GM21526 (cell line): ENCODE data around the gene L3MBTL3.
A peak's percentile ranks its signal among the peaks of the same experiment; 100 is the strongest.
"Not testable (repeated sequence)": the region's sequence is repeated elsewhere in the genome, so short reads cannot be mapped to it uniquely, and the experiment has no call there.

Experiments used
- ATAC-seq: cut with Tn5 transposase; IDR thresholded peaks from one replicate; pipeline ENCODE4 v1.9.1; 2021; ENCODE audit warnings: moderate library complexity; ENCODE audit not compliant: unreplicated experiment, low FRiP score

Gene L3MBTL3

DNA sequence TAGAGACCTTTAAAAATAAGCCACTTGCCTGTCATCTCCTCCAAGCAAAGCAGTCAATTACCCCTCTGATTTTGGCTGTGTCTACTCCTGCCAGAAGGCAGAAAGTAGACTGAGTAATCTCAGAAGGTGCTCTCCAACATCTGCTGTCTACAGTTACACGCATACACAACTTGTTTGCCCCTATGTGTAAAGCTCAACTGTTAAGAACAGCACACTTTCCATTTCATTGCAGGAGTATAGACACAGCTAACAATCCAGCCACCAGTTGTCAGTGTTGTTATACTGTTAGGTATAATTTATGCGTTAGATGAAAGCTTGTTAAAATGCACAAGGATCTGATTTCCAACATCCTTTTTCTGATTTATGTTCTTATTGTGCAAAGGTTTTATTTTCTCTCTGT is 116.2 kb downstream of the L3MBTL3 start:
- no peak for ATAC-seq

DNA sequence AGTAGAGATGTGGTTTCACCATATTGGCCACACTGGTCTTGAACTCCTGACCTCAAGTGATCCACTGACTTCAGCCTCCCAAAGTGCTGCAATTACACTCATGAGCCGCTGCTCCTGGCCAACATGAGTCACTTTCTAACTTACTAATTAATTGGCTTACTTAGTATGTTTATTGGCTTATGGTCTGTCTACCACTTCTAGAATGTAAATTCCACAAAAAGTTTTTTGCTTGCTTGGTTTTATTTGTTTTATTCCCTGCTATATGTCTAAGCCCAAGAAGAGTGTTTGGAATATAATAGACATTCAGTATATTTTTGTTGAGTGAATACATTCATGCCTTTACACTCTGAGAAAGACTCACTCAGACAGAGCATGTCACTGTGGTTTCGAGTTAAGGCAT is 118.4 kb downstream of the L3MBTL3 start:
- no peak for ATAC-seq

- peak; percentile 68 for ATAC-seq
These were observed 119.9 kb downstream of the L3MBTL3 start for GRCh38 chr6:130138116-130138908.

DNA sequence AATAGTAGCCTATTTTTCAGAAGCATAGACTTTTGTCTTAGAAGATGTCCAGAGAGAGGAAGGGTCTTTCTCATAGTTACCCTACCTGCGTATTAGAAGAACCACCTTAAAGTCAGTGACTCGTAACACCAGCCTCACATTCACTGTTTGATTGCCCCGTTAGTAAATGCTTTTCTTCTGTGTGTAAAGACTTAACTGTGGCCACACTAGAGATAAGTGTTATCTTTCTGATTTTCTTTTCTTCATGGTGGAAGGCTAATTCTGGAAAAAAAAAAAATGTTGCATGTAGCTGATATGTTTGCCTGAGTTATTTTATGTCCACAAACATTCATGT is 120.5 kb downstream of the L3MBTL3 start:
- ATAC-seq: peak; percentile 34

DNA sequence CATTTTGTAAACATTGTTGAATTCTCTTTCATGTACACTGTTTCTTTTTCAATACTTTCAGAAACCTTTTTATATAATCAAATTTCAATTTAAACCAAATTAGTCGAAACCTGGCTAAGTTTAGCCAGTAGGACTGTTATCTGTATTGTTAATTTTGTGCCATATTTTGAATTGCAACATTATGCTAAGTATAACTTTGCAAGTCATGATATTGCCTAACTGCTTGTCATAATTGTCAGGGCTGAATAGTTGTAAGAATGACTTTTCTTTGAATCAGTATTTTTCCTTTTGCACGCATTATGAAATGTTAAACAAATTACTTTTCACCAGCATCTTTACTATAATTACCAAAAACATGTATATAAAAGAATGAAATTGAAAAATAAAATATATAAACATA is 121.7 kb downstream of the L3MBTL3 start:
- no peak for ATAC-seq

DNA sequence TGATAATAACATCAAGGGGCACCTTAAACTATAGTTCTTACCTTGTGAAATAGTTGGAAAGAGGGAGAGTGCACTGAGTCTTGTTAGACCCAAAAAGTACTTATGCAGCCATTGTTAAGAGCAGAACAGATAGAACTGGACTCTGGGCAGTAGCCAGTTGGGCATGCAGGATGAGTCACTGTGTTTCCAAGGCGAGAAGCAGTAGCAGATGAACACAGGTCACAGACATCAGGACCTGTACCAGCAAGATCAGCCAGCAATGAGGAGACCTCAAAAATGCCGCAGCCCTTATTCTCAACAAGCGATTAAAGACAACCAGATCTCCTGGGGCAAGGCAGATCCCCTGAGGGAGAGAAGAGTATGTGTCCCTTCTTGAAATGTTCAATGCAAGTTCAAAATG is 125.3 kb downstream of the L3MBTL3 start:
- no peak for ATAC-seq

- ATAC-seq: no peak
These were observed 128.7 kb downstream of the L3MBTL3 start for GRCh38 chr6:130147111-130147510.

GRCh38 chr6:130148181-130148580 is 129.8 kb downstream of the L3MBTL3 start:
- no peak for ATAC-seq

GRCh38 chr6:130149016-130149415 is 130.6 kb downstream of the L3MBTL3 start:
- not testable (repeated sequence) for ATAC-seq

DNA sequence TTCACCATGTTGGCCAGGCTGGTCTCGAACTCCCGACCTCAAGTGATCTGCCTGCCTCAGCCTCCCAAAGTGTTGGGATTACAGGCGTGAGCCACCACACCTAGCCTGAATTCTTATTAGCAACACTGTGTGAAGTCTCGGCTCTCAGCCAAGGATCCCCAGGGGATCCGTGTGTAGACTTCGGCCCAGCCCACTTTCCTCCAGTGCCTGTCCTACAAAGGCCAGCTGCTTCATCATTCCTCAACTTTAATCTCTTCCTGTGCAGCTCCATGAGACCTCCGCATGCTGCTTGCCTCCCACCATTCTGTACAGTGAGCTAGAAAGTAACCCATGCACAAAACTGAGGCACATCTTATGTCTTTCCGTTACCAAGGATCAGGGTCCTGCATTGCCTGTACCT is 132.5 kb downstream of the L3MBTL3 start:
- no peak for ATAC-seq

- no peak for ATAC-seq
These were observed 134.6 kb downstream of the L3MBTL3 start for GRCh38 chr6:130152908-130153510.

DNA sequence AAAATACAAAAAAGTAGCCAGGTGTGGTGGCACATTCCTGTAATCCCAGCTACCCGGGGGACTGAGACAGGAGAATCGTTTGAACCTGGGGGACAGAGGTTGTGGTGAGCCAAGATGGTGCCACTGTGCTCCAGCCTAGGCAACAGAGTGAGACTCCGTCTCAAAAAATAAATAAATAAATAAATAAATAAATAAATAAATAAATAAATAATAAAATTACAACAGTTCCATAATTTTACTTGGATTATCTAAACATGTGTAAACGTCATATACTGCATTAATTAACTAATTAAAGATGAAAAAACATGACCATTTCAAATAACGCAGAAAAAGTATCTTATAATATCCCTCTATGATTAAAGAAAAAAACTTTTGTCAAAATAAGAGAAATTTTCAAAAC is 138.5 kb downstream of the L3MBTL3 start:
- ATAC-seq: no peak

DNA sequence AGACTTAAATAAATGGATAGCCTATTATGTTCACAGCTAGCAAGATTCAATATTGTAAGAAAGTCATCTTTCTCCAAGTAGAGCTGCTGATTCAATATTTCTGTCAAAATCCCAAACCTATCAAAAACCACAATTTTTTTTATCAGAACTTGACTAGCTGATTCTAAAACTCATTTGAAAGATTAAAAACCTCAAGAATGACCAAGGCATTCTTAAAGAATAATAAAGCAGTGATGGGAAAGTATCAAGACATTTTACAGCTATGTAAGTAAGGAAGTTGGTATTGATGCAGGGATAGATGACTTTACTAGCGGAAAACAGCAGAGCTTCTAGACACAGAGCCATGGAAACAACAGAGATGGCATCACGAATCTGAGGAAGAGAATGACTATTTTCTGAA is 139.7 kb downstream of the L3MBTL3 start:
- no peak for ATAC-seq

- ATAC-seq: no peak
These were observed 140.2 kb downstream of the L3MBTL3 start for GRCh38 chr6:130158548-130158947.

- ATAC-seq: no peak
These were observed 141.6 kb downstream of the L3MBTL3 start for GRCh38 chr6:130159956-130160355.

DNA sequence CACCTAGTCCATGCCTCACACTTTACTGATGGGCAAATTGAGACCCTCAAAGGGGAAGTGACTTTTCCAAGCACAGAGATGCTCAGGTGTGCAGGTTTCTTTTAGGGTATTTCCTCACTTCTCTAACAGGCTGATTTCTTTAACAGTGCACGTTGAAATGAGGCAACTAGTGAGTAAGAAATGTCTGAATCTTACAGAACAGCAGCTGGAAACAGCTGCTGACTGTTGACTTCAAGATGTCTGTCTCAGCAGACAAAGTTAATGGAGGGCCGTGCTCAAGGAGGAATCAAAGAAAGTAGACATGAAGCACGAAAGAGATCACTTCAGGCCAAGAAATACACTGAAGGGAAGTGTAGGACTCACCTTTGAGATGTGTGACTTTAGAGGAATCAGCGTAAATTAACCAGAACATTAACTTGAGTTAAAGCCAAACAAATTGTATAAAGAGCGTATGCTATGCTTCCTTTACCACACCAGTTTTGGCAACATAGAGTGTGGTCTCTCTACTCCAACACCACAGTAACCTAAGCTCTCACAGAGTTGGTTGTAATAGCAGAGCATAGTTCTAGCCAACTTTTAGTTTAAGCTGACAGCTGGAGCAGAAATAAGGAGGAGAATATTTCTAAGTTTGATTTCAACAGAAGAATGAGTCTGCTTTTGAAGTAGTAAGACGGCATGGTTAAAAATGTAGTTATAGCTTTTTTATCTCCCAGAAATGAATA is 143.5 kb downstream of the L3MBTL3 start:
- ATAC-seq: no peak

DNA sequence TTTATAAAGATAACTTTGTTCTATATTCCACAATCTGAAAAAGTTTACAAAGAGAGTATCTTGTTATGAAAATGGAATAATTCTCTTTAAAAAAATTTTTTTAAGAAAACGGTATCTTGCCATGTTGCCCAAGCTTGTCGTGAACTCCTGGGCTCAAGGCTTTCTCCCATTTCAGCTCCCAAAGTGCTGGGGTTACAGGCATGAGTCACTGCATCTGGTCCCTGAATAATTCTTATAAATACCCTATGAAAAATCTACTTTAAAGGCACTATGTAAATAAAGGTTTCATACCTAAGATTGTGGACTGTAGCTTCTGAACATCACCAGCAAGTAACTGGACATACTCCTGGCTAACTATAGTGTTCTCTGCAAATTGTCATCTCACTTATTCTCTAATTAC is 144.0 kb downstream of the L3MBTL3 start:
- ATAC-seq: no peak

DNA sequence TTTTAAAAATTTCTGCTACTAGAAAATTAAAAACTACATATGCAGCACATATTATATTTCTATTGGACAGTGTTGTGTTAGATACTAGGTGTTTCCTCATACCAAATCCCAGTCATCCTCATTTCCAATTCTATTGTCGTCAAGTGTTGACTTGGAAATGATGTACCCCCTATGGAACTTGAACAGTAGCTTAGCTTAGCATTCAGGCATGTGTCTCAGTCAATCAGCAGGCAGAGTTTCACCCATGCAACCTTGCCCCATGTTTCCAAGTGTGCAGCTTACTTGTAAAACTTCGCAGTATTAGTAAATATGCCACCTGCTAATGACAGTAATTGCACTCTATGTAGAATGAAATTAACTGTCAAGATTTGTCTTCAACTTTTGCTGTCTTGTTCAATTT is 144.9 kb downstream of the L3MBTL3 start:
- ATAC-seq: no peak

GRCh38 chr6:130164251-130164650 is 145.9 kb downstream of the L3MBTL3 start:
- ATAC-seq: no peak

DNA sequence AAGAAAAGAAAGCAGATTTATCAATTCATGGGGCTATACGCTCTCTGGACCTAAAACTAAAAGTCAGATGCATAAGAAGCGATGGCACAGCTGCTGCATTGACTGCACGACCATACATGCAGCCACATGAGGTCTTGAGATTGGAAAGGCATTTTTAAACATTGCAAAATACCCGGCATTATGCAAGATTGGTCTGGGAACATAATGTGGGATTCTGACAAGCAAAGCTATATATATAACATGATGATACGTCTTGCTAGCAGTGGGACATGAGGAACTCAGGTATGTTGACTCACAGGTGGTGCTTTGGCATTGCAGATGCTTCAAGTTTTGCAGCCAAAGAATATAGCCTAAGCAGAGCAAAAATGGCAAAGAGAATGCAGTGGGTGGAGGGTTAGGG is 149.3 kb downstream of the L3MBTL3 start:
- no peak for ATAC-seq

DNA sequence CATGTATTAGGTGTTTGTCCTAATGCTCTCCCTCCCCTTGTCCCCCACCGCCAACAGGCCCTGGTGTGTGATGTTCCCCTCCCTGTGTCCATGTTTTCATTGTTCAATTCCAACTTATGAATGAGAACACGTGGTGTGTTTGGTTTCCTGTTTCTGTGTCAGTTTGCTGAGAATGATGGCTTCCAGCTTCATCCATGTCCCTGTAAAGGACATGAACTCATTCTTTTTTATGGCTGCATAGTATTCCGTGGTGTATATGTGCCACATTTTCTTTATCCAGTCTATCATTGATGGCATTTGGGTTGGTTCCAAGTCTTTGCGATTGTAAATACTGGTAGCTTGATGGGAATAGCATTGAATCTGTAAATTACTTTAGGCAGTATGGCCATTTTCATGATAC is 151.8 kb downstream of the L3MBTL3 start:
- not testable (repeated sequence) for ATAC-seq
